Activated CD4-positive, alpha-beta T cell treated with anti-CD3 and anti-CD28 coated beads for 24 hours (primary cell): ENCODE data around the gene ITIH5.

Experiments used
- DNase-seq, 2 donors: peaks; one replicate each; pipeline ENCODE4 v3.0.0-alpha.2; 2020; ENCODE audit warnings: low read depth in 2 of 2

The ITIH5 gene

GRCh38 chr10:7551289-7551688 is 115.5 kb downstream of the ITIH5 start:
- no peak for DNase-seq

GRCh38 chr10:7550013-7550412 is 116.8 kb downstream of the ITIH5 start:
- no peak for DNase-seq

- DNase-seq = no peak
Observed at GRCh38 chr10:7547829-7548228, 118.9 kb downstream of the ITIH5 start.

GRCh38 chr10:7547206-7547605 is 119.6 kb downstream of the ITIH5 start:
- no peak for DNase-seq

GRCh38 chr10:7546385-7546967 is 120.3 kb downstream of the ITIH5 start:
- DNase-seq = no peak

GRCh38 chr10:7545792-7546191 is 121.0 kb downstream of the ITIH5 start:
- no peak for DNase-seq

- DNase-seq = no peak
Observed at GRCh38 chr10:7545261-7545660, 121.5 kb downstream of the ITIH5 start.

- no peak for DNase-seq
Observed at GRCh38 chr10:7544203-7544602, 122.6 kb downstream of the ITIH5 start.

GRCh38 chr10:7542189-7542914 is 124.4 kb downstream of the ITIH5 start:
- no peak for DNase-seq

GRCh38 chr10:7541137-7542087 is 125.4 kb downstream of the ITIH5 start:
- DNase-seq = no peak

GRCh38 chr10:7538970-7539654 is 127.7 kb downstream of the ITIH5 start:
- DNase-seq = no peak

GRCh38 chr10:7537126-7537525 is 129.6 kb downstream of the ITIH5 start:
- DNase-seq = no peak

- no peak for DNase-seq
Observed at GRCh38 chr10:7534480-7534852, 132.3 kb downstream of the ITIH5 start.

- DNase-seq = no peak
Observed at GRCh38 chr10:7533657-7534479, 132.9 kb downstream of the ITIH5 start.

GRCh38 chr10:7532723-7533498 is 133.9 kb downstream of the ITIH5 start:
- DNase-seq = no peak

GRCh38 chr10:7529638-7530037 is 137.1 kb downstream of the ITIH5 start:
- no peak for DNase-seq

GRCh38 chr10:7527468-7527867 is 139.3 kb downstream of the ITIH5 start:
- no peak for DNase-seq

GRCh38 chr10:7526017-7526400 is 140.8 kb downstream of the ITIH5 start:
- DNase-seq = no peak

GRCh38 chr10:7525314-7526016 is 141.3 kb downstream of the ITIH5 start:
- DNase-seq = peak; percentile 17 to 58

GRCh38 chr10:7523656-7524055 is 143.1 kb downstream of the ITIH5 start:
- DNase-seq = no peak
